SIG-M5 (cell line): Measurements from ENCODE around the gene CACNA1S.

Experiments
- DNase-seq: peaks from one replicate; lab custom pipeline; 2025; lab: John Stamatoyannopoulos, UW

Gene CACNA1S

GRCh38 chr1:201062511-201063091 lies 49.6 kb downstream of the CACNA1S start:
- DNase-seq = no peak

DNA sequence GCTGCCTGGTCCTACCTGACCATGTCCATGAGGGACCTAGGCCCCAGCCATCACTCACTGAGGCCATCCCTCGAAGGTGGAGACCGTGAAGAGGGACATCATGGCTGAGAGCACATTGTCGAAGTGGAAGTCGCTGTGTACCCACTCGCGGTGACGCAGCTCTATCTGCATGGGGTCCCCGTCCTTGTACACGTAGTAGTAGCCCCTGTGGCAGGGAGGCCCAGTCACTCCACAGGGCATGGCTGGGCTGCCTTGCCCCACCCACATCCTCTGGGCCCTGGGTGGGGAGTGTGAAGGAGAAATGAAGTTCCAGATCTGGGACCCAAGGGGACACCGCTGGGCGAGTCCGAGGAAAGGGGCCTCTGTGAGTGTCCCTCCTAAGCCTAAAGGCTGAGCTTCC lies 50.3 kb downstream of the CACNA1S start:
- DNase-seq = no peak

GRCh38 chr1:201061049-201061448 lies 51.2 kb downstream of the CACNA1S start:
- no peak for DNase-seq

DNA sequence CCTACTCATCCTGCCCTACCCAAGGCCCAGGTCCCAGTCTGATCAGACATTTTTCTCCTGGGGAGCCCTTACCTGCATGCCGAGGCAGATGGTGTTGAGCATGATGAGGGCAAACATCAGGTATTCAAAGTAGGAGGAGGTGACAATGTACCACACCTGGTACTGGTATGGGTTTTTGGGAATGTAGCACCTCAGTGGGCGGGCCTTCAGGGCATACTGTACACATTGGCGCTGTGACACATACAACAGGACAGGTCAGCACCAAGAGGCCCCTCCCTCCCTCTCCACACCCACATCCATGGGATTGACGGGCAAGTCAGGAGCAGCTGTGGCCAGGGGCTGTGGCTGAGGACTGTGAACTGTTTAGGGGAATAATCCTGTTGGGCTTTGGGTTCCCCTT lies 51.6 kb downstream of the CACNA1S start:
- DNase-seq = no peak

DNA sequence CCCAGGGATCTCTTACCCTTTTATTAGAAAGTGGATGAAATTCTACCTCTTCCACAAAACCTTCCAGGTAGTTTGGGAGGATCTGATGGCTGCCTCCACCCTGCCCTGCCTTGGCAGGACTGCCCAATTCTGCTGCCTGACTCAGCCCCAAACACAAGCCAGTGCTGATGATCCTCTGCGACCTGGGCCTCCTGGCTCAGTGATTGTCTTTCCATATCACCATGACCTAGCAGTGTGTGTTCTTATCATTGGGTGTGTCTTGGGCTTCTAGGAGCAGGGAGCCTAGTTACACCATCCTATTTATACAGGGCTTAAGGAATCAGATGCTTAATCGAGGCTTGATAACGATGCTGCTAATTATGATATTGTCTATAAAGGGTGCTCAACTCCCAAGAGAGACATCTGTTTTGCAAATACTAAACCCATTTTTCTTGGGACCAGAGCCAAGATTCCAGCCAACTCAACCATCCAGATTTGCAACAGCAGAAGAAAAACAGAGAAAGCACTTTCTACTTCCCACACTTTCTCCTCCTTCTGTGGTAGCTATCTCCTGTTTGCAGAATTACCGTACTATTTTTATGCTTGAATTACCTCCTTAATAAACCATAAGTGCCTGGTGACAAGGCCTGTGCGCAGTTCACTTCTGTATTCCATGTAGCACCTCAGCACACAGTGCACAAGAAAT lies 52.2 kb downstream of the CACNA1S start:
- no peak for DNase-seq

GRCh38 chr1:201059401-201059800 lies 52.8 kb downstream of the CACNA1S start:
- DNase-seq = no peak

DNA sequence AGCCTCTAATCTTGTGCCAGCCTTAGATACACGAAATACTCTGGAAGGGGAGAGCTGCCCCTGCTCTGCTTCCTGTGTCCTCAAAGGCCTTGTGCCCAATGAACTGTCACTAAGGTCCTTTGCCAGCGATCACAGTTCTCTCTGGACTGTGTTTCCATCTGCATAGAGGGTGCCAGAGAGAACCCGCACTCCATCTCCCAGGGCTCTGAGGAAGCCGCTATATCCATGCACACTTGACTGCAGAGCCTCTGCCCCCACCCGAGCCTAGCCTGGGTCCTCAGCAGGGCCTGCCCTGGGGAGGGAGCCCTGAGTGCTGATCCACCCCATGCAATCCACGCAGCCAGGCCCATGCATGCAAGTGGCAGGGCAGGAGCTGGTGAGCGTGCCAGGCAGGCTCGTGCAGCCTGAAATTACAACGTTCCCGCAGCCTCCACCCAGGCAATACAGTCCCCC lies 58.1 kb downstream of the CACNA1S start:
- no peak for DNase-seq

- no peak for DNase-seq
Measured at GRCh38 chr1:201053155-201053860, 58.9 kb downstream of the CACNA1S start.

- no peak for DNase-seq
Measured at GRCh38 chr1:201051399-201051798, 60.8 kb downstream of the CACNA1S start.

GRCh38 chr1:201050515-201051277 lies 61.5 kb downstream of the CACNA1S start:
- no peak for DNase-seq

DNA sequence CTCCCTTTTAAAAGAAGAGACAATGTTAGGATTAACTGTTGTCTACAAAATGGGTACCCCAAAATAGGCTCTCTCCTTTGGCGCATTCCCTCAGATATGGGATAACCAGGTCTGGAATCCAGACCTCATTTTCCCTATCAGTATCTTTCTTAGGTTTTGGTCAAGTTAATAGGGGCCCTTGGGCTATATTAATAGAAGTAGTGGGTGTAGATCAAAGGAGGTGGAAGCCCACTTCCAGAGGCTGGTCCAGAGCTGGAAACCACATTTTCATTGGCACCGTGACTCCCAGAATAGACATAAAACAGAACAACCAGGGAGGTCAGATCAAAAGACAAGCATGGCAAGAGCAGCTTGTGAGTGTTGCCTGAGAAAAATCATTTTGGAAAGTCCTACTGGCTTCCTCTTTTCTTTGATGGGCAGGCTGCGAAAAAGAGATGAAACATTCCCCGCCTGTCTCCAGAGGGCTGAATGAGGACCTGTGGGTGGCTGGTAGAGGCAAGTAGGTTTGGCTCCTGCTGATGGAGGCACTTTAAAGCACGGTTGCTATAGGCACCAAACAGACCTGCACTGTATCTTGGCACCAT lies 62.9 kb downstream of the CACNA1S start:
- DNase-seq = no peak

DNA sequence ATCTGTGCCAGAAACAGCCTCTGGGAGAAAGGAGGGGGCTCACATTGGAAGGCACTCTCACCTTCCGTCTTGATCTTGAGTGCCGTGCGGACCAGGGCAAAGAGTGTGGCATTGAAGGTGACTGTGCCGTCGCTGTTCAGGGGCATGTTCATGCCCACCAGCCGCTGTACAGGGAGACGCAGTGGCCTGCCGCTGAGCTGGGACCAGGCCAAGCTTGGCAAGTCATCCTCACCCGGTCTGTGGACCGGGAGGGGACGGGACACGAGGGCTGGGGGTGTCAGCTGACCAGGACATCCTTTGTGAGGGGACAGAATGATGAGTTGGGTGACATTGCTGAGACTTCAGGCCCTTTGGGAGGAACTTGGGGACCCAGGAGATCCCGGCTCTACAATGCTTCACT lies 63.7 kb downstream of the CACNA1S start:
- no peak for DNase-seq

DNA sequence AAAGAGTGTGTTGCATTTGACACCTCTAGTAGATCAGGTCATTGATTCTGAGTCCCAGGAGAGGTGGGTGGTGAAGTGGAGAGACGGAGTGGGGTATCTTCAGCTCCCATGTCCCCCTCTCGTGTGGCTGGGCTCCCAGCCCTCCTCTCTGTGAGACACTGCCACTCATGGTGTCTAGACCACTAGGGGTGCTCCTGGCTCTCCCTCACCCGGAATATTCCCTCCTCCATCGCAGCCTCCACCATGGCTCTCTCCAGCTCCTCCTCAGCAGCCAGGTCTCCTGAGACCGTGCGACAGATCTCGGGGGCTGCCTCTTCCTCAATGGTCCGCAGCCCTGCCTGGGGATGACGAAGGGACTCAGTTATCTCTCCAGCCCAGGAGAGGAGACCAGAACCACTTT lies 68.1 kb downstream of the CACNA1S start:
- no peak for DNase-seq

DNA sequence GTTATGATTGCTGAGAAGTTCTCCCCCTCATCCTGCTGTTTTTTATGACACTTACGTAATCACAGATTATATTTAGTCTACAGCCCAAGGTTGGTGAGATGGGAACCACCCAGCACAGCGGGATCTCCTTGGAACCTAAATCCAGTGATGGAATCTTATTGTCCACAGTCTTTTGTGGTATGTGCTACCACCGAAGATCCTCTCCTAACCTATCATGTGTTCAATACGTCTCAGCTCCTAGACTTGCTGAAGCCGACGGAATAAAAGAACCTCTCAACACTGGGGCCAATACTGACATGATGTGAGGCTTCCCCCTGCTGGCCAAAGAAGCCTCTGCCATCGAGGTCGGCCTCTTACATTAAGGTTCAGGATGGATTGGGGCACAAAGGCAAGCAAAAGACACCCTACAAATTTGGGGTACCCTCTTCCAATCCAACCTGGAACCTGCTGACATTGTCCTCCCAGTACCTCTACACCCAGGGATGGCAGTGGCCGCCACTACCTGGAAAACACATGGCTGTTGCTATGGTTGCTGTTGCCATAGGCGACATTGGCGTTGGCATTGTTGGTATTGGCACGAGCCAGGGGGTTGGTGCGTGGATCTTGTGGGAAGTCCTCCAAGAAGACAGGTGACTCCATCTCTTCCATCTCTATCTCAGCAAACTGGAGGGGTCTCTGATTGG lies 69.3 kb downstream of the CACNA1S start:
- DNase-seq = no peak

- no peak for DNase-seq
Measured at GRCh38 chr1:201041011-201041410, 71.2 kb downstream of the CACNA1S start.

DNA sequence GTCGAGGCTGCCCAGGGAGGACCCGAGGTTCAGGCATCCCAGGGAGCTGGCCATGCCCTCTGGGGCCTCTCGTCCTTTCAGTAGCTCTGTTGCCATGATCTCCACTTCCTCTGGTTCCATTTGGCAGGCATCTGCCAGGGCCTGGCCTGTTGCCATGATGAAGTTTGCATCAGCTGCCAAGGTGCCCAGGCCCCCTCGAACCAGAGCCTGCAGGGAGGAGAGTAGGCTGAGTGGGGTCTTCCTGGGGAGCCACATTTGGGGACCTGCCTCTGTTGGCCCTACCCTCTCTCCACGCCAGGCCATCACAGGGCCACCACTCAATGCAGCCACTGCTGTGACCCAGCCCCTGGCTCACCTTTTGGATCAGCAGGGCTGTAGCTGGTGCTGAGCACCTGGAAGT lies 72.3 kb downstream of the CACNA1S start:
- DNase-seq = no peak

GRCh38 chr1:201039418-201039817 lies 72.8 kb downstream of the CACNA1S start:
- DNase-seq = no peak

GRCh38 chr1:201038186-201038876 lies 73.9 kb downstream of the CACNA1S start:
- no peak for DNase-seq

DNA sequence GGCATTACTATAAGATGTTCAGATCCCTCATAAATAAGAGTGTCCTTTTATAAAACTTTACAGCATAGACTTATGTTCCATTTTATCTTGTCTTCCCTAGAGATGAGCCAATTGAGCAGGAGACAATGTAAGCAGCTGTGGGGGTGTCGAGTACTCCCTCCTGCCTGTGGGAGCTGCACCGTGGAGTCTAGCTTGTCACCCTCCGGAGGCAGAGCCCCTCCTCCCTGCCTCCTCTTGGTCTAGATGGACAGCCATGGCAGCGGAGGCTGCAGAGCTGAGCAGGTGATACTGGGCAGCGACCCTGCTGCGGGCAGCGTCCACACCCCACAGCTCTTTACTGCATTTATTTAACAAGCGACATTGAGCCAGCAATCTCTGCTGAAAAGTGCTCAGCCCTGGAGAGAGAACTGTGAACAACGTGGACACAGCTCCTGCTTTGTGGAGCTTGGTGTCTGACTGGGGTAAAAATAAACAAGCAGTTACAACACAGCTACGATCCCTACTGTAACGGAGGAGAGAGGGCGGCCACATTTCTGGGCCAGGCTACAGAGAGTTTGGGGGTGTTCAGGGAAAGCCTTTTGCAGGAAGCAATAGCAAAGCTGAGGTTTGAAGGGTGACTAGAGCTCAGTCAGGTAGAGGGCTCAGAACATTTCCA lies 75.9 kb downstream of the CACNA1S start:
- DNase-seq = no peak

GRCh38 chr1:201034671-201035070 lies 77.6 kb downstream of the CACNA1S start:
- DNase-seq = no peak
